HFF-Myc (cell line): ENCODE data around the gene TRPV5.

Experiments
- DNase-seq: peaks from one replicate; pipeline ENCODE4 v3.0.0-alpha.2; 2011; ENCODE audit warnings: low read depth; ENCODE audit errors: extremely low read depth
- H3K4me3 ChIP-seq: replicated peaks from 2 replicates; pipeline ENCODE4 v1.5.1; 2011; ENCODE audit warnings: low read depth, mild to moderate bottlenecking, control low read depth, low read length
- TF ChIP-seq, protein P1 (sequence below): IDR thresholded peaks from 2 replicates; pipeline ENCODE4 v1.5.1; 2012; ENCODE audit warnings: mild to moderate bottlenecking, low read depth, low read length, control low read depth; ENCODE audit errors: missing control alignments

Gene TRPV5

DNA sequence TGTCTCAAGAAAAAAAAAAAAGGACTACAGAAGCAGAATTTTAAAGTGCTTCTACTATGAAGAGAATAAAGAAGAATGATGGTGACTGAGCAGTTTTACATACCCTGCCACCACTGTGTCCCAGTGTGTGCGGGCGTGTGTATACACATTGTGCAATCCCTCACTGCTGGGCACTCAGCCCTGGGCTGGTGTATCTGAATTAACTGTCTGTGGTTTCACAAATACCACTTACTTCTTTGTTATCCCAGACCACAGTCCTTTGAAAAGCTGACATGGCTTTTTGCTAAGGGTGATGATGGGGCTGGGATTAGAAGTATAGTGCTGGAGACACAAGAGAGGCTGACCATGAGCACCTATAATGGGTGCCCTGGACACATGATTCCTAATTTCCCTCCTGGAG lies 26.9 kb downstream of the TRPV5 start:
- H3K4me3 ChIP-seq = no peak overlapping the region
- DNase-seq = no peak
- TF ChIP-seq, protein P1, sequence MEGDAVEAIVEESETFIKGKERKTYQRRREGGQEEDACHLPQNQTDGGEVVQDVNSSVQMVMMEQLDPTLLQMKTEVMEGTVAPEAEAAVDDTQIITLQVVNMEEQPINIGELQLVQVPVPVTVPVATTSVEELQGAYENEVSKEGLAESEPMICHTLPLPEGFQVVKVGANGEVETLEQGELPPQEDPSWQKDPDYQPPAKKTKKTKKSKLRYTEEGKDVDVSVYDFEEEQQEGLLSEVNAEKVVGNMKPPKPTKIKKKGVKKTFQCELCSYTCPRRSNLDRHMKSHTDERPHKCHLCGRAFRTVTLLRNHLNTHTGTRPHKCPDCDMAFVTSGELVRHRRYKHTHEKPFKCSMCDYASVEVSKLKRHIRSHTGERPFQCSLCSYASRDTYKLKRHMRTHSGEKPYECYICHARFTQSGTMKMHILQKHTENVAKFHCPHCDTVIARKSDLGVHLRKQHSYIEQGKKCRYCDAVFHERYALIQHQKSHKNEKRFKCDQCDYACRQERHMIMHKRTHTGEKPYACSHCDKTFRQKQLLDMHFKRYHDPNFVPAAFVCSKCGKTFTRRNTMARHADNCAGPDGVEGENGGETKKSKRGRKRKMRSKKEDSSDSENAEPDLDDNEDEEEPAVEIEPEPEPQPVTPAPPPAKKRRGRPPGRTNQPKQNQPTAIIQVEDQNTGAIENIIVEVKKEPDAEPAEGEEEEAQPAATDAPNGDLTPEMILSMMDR = no peak

DNA sequence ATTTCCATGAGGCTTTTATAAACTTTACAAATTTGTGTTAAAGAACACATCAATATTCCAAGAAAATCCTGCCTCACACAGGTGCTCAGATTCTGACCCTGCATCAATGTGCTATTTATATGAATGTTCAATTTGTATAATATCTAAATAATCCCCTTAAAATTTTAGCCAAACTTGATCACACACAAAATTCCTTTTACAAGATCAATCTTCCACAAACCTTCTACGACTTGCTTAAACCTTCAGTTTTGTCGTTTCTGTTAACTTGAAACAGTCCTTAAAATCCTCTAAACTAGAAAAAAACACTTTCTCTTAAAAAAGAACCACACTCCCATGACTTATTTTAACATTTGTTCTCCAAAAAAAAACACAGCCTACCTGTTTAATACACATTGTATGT lies 27.8 kb downstream of the TRPV5 start:
- no peak for DNase-seq
- TF ChIP-seq, protein P1 = no peak
- no peak overlapping the region for H3K4me3 ChIP-seq

DNA sequence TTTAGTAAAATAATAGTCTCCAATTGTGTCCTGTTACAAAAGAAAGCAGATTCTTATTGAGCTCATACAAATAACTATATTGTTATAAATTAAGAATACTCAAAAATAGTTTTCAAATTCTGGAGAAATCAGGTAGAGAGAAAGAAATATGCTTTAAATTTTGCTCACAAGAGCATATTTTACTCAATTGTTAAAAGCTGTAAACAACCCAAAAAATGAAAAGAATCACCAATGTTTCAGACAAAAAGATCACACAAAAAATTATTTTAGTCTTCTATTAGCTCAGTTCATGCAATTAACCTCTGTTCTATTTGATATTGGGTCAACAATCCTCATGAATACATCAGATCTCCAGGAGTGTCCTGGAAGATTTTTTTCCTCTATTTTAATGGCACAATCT lies 29.4 kb downstream of the TRPV5 start:
- H3K4me3 ChIP-seq = no peak overlapping the region
- TF ChIP-seq, protein P1 = no peak
- DNase-seq = no peak

DNA sequence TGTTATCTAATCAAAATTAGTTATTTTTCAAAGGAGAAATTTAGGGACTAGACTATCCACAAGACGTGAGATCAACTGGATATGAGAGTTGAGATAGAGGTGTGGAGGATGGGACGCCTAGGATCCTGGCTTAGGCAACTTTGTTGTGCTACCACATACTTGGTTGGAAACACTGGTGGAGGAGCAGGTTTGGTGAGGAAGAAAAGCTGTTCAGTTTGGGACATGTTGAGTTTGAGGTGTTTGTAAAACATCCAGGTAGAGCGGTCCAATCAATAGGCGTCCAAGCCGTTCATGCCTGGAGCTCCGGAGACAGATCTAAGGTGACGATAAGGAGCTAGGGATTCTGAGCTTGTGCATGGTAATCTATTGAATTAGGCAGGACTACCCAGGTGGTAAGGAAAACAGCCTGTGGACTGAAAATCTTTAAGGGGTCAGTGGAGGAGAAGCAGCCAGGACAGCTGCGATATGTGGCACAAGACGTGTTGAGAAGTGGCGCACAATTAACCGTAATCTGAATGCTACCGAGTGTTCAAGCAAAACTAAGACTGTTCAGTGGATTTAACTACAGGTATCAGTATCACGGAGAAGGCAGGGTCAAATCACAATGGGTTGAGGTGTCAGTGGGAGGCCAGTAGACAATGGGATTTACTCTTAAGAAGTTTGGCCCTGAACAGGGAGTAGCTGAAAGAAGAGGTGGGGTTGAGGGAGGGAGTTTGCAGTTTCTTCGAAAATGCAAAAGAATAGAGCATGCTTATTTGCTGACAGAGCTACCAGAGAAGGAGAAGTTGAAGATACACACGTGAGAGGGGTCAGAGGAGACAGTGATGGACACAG lies 31.9 kb downstream of the TRPV5 start:
- H3K4me3 ChIP-seq = no peak overlapping the region
- TF ChIP-seq, protein P1 = no peak
- DNase-seq = no peak

DNA sequence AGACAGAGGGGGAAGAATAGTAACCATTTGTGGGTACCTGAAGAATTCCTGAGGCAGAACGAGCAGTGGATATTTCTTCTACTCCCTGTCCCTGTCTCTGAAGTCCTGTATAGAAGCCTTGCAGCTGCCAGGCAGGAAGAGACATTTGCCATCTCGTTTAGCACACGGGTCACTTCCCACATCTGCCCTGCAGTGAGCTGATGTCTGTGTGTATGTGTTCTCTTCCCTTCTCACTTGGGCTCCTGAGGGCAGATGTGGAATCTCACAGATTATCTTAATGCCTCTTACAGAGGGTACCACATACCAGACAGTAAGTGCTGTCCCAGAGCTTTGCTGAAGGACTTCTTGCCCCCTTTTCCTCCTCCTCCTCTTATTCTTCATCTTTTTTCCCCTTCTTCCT lies 33.9 kb downstream of the TRPV5 start:
- no peak for DNase-seq
- TF ChIP-seq, protein P1 = no peak
- H3K4me3 ChIP-seq = no peak overlapping the region

DNA sequence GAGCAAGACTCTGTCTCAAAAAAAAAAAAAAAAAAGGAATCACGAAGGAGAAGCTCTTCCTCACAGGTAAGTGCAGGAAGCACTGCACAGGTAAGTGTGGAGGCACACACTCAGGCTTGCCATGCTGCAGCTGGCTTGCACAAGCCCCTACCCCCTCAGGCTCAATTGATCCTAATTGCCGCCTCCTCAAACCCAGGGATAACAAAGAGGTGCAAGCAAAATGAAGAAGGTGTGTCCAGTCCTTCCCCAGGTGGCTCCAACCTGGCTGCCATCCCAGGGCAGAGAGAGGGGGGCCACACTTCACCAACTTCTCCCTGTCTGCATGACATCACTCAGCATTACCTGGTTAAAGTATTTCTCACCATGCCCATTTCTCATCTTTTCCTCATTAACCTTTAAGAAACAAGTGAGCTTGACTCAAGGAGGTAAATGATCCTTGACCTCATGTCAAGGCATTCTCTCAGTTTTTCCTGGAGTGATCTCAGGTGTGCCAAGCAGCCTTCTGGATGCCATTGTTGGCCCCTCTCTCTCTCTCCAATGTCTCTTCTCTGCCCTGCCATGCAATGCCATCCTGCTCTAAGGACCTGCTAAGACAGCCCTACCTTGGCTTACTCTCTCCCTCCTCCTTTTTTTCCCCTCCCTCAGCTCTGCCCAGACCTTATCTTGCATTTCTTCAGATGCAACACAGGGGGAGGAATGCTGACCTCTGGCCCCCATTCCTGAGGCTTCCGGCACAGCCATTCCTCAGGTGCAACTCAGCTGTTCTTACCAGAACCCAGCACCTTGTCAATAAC lies 35.0 kb downstream of the TRPV5 start:
- DNase-seq = no peak
- TF ChIP-seq, protein P1 = no peak
- no peak overlapping the region for H3K4me3 ChIP-seq
